ENCODE data around the gene CCDC24. TPM values are rescaled to one million over a fixed set of nuclear protein-coding genes. Genes with fewer than 3 reads are reported as not detected.

CCDC24 gene
- total RNA-seq, 1 experiment from 2014 or later: 24.4 TPM

- H3K4me3 ChIP-seq (ENCODE audit: low read depth in 2 of 2, low read length in 2 of 2): no peak overlapping the region
- no TSS peak for BruUV-seq (replicated peaks)
- H3K36me3 ChIP-seq (ENCODE audit: control insufficient read depth, insufficient read depth, low read length): no peaks in the 10 kb centered on the region
- no peak overlapping the region for H3K27ac ChIP-seq (ENCODE audit: low read length)
- ChIA-PET POLR2A (no interaction called here), CTCF (interaction anchor here (0.6 to 3.2 kb wide), 4 partner anchors 12 to 481 kb away, joined by 3 to 20 read pairs (median 11); no protein-coding TSS in a partner anchor)
- H3K4me1 ChIP-seq (ENCODE audit: control insufficient read depth, insufficient read depth, low read length): peaks cover 3% of the 10 kb centered on the region; the same call in 1 of the 2 replicates
- peak; percentile 87 for ATAC-seq
- intact Hi-C loops (cut with micrococcal nuclease; ENCODE audit: unreplicated experiment): loop anchor here (1.0 to 5.0 kb wide), 2 partner anchors 31 to 44 kb away; partner anchors contain the start of gene CCDC24
- TF ChIP-seq TCF7L2 (IDR thresholded peaks at IDR 0.05; ENCODE audit: low read depth, low read length) (no peak), CTCF (IDR thresholded peaks at IDR 0.05) (peak; percentile 92)
- no peak for DNase-seq (ENCODE audit: low read depth, low spot score)
- no peaks in the 10 kb centered on the region for H3K27me3 ChIP-seq (ENCODE audit: control insufficient read depth, insufficient read depth, low read length)
- no peaks in the 10 kb centered on the region for H3K9me3 ChIP-seq (ENCODE audit: control insufficient read depth, insufficient read depth, low read depth, low read length)
- in situ Hi-C loops (cut with HindIII; ENCODE audit: low pct_unique_long_range_greater_than_20kb, low sequenced_read_pairs): no loop called here
Observed at GRCh38 chr1:44036409-44037139, 45.2 kb downstream of the CCDC24 start.

GRCh38 chr1:44037154-44037553 lies 45.8 kb downstream of the CCDC24 start:
- Histone ChIP-seq H3K36me3 (ENCODE audit: control insufficient read depth, insufficient read depth, low read length) (no peaks in the 10 kb centered on the region), H3K4me3 (ENCODE audit: low read depth in 2 of 2, low read length in 2 of 2) (no peak overlapping the region), H3K9me3 (ENCODE audit: control insufficient read depth, insufficient read depth, low read depth, low read length) (no peaks in the 10 kb centered on the region), H3K27me3 (ENCODE audit: control insufficient read depth, insufficient read depth, low read length) (no peaks in the 10 kb centered on the region), H3K4me1 (ENCODE audit: control insufficient read depth, insufficient read depth, low read length) (no peaks in the 10 kb centered on the region), H3K27ac (ENCODE audit: low read length) (no peak overlapping the region)
- in situ Hi-C loops (cut with HindIII; ENCODE audit: low pct_unique_long_range_greater_than_20kb, low sequenced_read_pairs): no loop called here
- no peak for DNase-seq (ENCODE audit: low read depth, low spot score)
- no peak for ATAC-seq
- ChIA-PET POLR2A (no interaction called here), CTCF (interaction anchor here (0.6 to 3.2 kb wide), 4 partner anchors 11 to 482 kb away, joined by 3 to 20 read pairs (median 11); no protein-coding TSS in a partner anchor)
- BruUV-seq (replicated peaks): no TSS peak
- intact Hi-C loops (cut with micrococcal nuclease; ENCODE audit: unreplicated experiment): loop anchor here (5.0 kb wide), 1 partner anchor 45 kb away; the partner anchor contains the start of gene CCDC24
- no peak for TF ChIP-seq CTCF (IDR thresholded peaks at IDR 0.05)
- no peak for TF ChIP-seq SIN3A (IDR thresholded peaks at IDR 0.05; ENCODE audit: borderline replicate concordance, insufficient read depth, low read depth, low read length)
- no peak for TF ChIP-seq POLR2AphosphoS5 (IDR thresholded peaks at IDR 0.05; ENCODE audit: low read depth, low read length)
- no peak for TF ChIP-seq TCF7L2 (IDR thresholded peaks at IDR 0.05; ENCODE audit: low read depth, low read length)

- Histone ChIP-seq H3K27me3 (ENCODE audit: control insufficient read depth, insufficient read depth, low read length) (no peaks in the 10 kb centered on the region), H3K4me3 (ENCODE audit: low read depth in 2 of 2, low read length in 2 of 2) (no peak overlapping the region), H3K27ac (ENCODE audit: low read length) (no peak overlapping the region), H3K4me1 (ENCODE audit: control insufficient read depth, insufficient read depth, low read length) (no peaks in the 10 kb centered on the region), H3K36me3 (ENCODE audit: control insufficient read depth, insufficient read depth, low read length) (no peaks in the 10 kb centered on the region), H3K9me3 (ENCODE audit: control insufficient read depth, insufficient read depth, low read depth, low read length) (no peaks in the 10 kb centered on the region)
- CTCF ChIA-PET: no interaction called here
- BruUV-seq (replicated peaks): no TSS peak
- in situ Hi-C loops (cut with HindIII; ENCODE audit: low pct_unique_long_range_greater_than_20kb, low sequenced_read_pairs): no loop called here
- ATAC-seq: no peak
- intact Hi-C loops (cut with micrococcal nuclease; ENCODE audit: unreplicated experiment): loop anchor here (5.0 kb wide), 1 partner anchor 47 kb away; the partner anchor contains the start of gene CCDC24
- no peak for DNase-seq (ENCODE audit: low read depth, low spot score)
- TF ChIP-seq CTCF (IDR thresholded peaks at IDR 0.05) (no peak), SIN3A (IDR thresholded peaks at IDR 0.05; ENCODE audit: borderline replicate concordance, insufficient read depth, low read depth, low read length) (no peak)
- POLR2A ChIA-PET: interaction anchor here (0.5 kb wide), 1 partner anchor 9 kb away, joined by 7 read pairs; no protein-coding TSS in a partner anchor
Observed at GRCh38 chr1:44038876-44039657, 47.7 kb downstream of the CCDC24 start.

Data from Panc1 (cell line).